DND-41 (cell line): ENCODE data around the gene RFESD.
"Not testable (repeated sequence)": the region's sequence is repeated elsewhere in the genome, so short reads cannot be mapped to it uniquely, and the experiment has no call there.

Experiments
- EZH2 ChIP-seq: IDR thresholded peaks from 3 replicates; pipeline ENCODE4 v1.6.1; 2012; ENCODE audit warnings: borderline replicate concordance, low read depth, mild to moderate bottlenecking, moderate library complexity, low read length, inconsistent platforms; ENCODE audit not compliant: severe bottlenecking
- TF ChIP-seq, protein P1 (sequence below): IDR thresholded peaks from 2 replicates; pipeline ENCODE4 v1.5.1; 2012; ENCODE audit warnings: borderline replicate concordance, low read length, moderate library complexity, mild to moderate bottlenecking; ENCODE audit not compliant: poor library complexity, severe bottlenecking; ENCODE audit errors: extremely low read depth

DNA sequence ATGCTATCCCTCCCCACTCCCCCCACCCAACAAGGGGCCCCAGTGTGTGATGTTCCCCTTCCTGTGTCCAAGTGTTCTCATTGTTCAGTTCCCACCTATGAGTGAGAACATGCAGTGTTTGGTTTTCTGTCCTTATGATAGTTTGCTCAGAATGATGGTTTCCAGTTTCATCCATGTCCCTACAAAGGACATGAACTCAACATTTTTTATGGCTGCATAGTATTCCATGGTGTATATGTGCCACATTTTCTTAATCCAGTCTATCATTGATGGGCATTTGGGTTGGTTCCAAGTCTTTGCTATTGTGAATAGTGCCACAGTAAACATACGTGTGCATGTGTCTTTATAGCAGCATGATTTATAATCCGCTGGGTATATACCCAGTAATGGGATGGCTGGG lies 13.6 kb upstream of the RFESD start:
- TF ChIP-seq, protein P1, sequence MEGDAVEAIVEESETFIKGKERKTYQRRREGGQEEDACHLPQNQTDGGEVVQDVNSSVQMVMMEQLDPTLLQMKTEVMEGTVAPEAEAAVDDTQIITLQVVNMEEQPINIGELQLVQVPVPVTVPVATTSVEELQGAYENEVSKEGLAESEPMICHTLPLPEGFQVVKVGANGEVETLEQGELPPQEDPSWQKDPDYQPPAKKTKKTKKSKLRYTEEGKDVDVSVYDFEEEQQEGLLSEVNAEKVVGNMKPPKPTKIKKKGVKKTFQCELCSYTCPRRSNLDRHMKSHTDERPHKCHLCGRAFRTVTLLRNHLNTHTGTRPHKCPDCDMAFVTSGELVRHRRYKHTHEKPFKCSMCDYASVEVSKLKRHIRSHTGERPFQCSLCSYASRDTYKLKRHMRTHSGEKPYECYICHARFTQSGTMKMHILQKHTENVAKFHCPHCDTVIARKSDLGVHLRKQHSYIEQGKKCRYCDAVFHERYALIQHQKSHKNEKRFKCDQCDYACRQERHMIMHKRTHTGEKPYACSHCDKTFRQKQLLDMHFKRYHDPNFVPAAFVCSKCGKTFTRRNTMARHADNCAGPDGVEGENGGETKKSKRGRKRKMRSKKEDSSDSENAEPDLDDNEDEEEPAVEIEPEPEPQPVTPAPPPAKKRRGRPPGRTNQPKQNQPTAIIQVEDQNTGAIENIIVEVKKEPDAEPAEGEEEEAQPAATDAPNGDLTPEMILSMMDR: not testable (repeated sequence)
- not testable (repeated sequence) for TF ChIP-seq EZH2
